ENCODE results near the gene SRSF3.
"Not testable (repeated sequence)": the region's sequence is repeated elsewhere in the genome, so short reads cannot be mapped to it uniquely, and the experiment has no call there.

The SRSF3 gene

GRCh38 chr6:36642913-36643817 lies 49.0 kb downstream of the SRSF3 start:
- DNase-seq (ENCODE audit: extremely low read depth in 1 of 2, low read depth in 1 of 2): no peak

DNA sequence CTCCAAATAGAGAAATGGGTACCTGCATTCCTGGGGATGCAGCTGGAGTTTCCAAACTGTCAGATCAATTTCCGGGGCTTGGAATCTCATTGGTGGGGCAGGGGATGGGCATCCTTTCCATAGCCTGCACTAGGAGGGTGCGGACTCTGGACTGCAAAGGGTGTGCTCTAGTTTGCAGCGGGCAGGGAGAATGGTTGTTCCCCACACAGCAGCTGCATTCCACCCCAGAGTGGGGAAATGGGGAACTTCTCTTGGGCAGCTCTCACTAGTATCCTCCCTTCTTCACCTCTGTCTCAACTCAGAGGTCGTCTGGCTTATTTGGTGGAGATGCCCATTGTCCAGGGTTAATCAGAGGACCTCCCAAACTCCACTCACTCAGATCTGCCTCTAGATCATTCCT lies 49.8 kb downstream of the SRSF3 start:
- no peak for DNase-seq (ENCODE audit: extremely low read depth in 1 of 2, low read depth in 1 of 2)

GRCh38 chr6:36649086-36649485 lies 54.9 kb downstream of the SRSF3 start:
- no peak for DNase-seq (ENCODE audit: extremely low read depth in 1 of 2, low read depth in 1 of 2)

DNA sequence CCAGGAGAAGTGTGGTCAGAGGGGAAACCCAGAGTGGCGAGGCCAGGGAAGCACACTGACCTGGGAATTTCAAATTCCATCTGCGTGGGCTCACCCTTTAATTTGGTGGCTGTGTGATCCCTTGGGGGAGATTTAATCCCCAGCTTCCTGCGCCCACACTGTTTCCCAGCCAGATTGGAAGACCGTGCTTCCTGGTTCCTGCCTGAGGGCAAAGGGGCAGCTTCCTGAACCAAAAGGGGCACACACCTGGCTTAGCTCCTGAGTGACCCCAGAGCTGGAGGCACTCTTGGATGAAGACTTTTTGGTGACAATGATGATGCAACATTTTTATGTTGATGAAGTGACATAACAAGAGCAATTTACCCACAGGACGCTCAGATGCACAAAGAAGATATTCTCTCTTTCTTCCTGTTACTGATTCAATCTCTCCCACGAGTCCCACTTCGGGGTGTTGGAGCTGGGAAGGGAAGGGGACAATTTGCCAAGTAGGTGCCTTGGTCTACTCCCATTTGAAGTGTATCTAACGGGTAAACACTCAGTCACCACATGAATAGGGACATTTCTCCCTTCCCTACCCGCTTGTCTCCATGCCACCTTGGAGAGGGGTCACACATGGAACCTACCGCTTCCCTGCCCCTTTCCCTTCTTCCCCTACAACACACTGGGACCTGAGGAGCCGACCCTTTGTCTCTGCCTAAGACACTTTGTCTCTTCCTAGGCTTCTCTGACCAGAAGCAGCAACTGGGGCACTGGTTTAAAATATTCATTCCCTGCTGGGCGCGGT lies 55.7 kb downstream of the SRSF3 start:
- DNase-seq (ENCODE audit: extremely low read depth in 1 of 2, low read depth in 1 of 2): no peak

DNA sequence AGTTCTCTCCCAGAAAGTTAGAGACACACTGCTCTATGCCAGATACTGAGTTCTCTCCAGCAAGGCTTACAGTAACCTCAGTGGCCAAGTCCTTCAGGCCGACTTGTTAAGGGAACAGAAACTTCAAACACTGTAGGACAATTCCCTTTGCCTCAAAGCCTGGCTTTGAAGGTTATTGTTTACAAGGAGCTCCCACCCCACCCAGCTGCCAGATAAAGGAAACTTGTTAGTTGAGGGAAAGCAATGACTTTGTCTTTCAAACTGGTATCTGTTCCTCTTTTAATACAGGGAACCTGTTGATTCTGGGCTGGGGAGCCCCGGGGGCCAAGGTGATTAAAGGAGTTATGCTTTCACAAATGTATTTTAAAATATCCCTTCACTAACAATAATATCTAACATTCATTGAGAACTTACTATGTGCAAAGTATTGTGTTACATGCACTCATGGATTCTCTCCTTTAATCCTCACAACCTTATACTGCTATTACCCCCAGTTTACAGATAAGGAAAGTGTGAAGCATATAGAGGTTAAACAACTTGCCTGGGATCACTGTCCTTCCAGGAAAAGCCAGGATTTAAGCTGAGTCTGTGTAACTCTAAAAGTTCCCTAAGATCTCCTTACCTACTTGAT lies 56.8 kb downstream of the SRSF3 start:
- no peak for DNase-seq (ENCODE audit: extremely low read depth in 1 of 2, low read depth in 1 of 2)

DNA sequence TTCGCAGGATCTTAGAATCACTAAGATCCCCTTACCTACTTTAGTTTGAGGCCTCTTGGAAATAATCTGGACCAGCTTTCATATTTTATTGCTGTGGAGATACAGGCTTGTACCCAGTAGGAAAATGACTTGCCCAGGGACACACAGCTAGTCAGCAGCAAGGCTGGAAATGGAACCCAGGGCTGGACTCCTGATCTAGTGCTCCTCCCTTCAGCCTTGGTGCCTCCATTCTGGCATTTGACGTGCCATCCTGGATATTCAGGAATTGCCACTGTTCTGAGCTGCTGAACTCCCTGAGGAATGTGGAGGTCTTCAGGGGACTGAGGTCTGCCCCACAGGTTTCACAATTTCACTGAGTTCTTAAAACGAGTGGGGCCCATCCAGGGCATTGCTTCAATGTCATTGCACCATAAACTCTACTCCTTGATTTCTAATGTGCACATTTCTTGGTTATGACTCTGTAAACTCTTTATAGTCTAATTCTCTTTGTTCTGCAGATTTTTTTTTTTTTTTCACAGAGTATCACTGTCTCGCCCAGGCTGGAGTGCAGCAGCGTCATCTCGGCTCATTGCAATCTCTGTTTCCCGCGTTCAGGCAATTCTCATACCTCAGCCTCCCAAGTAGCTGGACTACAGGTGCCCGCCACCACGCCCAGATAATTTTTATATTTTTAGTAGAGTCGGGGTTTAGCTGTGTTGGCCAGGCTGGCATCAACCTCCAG lies 57.7 kb downstream of the SRSF3 start:
- no peak for DNase-seq (ENCODE audit: extremely low read depth in 1 of 2, low read depth in 1 of 2)

DNA sequence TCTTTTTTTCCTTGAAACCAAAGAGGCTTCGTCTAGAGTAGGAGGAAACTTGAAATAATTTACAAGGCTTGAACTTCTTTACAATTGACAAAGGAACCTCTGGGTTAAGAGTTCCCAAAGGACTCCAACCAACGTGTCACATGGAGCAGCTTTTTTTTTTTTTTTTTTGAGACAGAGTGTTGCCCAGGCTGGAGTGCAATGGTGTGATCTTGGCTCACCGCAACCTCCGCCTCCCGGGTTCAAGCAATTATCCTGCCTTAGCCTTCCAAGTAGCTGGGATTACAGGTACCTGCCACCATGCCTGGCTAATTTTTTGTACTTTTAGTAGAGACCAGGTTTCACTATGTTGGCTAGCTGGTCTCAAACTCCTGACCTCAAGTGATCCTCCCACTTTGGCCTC lies 60.3 kb downstream of the SRSF3 start:
- DNase-seq (ENCODE audit: extremely low read depth in 1 of 2, low read depth in 1 of 2): not testable (repeated sequence)
